Daoy (cell line): Measurements from ENCODE around the gene KRT27. TPM values are rescaled to one million over a fixed set of nuclear protein-coding genes. Genes with fewer than 3 reads are reported as not detected.

Source experiments
- DNase-seq: peaks from one replicate; pipeline ENCODE4 v3.0.0-alpha.2; 2015; ENCODE audit warnings: low read depth
- total RNA-seq: library from RNA; depleted of rRNA; stranded (reverse); fragments of >200 nt; shearing (Covaris generic); gene quantifications from 2 replicates; pipeline ENCODE4 v1.2.3, GENCODE V29; 2014

The KRT27 gene
- total RNA-seq, 1 experiment from 2014 or later: not detected

DNA sequence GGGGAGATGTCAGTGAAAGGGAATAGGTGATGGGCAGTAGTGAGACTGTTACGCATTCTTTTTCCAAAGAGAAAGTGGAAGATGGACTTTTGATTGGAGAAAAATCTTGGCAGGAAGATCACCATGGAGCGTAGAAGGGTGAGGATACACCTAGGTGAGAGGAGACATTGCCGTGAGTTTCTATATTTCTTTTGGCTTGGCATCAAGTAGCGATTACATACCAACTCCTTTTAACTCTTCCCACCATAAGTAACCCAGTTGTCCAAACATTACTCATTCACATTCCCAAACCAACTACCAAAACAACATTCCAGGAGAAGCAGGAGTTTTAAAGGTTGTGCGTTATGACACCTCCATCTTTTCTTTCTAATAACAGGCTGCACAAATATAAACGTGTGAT is 28.1 kb upstream of the KRT27 start:
- peak; percentile 82 for DNase-seq

GRCh38 chr17:40809721-40810421 is 27.5 kb upstream of the KRT27 start:
- DNase-seq: peak; percentile 39

DNA sequence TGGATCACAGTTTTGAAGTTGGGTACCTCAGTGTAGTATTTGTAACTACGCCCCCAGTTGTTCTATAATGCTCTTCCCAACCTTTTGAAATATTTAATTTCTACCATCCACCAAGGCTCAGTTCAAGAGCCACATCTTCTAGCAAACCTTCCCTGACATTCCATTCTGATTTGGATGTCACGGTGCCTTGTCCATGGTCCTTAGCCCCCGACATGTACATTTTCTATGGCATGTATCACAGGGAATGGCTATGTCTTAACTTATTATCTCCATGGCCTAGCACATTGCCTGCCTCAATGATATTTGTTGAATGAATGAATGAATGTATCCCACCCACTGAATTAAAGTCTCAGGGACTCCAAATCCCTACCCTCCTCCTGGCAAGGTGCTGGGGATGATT is 23.8 kb upstream of the KRT27 start:
- DNase-seq: no peak

GRCh38 chr17:40803617-40804082 is 21.3 kb upstream of the KRT27 start:
- peak; percentile 82 for DNase-seq

DNA sequence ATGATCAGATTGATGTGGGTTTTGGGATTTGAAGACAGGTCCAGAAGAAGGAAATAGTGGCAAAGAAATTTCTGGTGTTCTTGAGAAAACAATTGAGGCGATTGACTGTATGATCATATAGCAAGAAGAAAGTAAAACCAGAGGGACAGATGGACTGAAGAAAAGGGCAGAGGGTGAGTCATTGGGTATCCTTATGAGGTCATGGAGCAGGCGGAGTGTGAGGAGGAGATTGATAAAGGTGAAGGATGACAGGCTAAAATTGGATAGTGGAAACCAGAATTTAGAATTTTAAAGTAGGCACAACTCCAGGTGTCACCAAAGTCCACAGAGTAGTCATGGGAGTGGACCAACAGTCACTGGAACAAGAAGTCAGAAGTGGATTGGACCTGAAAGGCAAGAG is 18.8 kb upstream of the KRT27 start:
- no peak for DNase-seq

DNA sequence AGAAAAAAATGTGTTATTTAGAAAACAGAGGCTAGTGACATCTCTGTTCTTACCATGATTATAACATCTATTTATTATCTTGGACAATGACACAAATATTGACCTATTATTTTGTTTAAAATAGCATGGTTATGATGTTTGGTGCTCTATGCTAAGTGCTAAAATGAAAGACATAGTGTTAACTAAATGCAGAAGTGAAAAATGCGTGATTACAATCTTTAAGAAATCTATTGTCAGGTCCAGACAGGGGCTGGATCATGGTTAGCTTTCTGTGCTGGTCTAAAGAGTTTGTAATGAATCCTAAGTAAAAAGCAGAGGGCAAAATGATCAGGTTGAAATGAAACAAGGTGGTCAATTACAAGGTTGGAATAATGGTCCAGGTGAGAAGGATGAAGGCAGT is 18.0 kb upstream of the KRT27 start:
- no peak for DNase-seq

DNA sequence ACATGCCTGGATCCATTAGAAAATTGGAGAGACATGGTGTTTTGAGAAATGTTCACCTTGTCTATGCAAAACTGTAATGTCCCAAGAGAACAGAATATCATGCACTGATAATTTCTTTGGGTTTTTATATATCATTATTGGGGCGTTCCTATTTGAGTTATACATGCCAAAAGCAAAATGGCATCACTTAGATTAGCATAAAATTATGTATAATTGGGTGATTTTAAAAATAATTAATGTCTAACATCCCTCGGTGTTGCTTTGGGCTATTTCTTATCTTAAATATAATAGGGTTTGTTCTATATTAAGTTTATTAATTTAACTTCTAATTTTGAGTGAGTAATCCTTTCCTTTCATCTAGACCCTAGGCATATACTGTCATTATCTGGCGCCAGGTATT is 17.5 kb upstream of the KRT27 start, which contains the start of gene KRT28:
Gene KRT28, minus strand, starts transcription at position 101 of the 400 bp plus-strand sequence. Its CDS starts 66 bp downstream, at position 35.
- DNase-seq: no peak

GRCh38 chr17:40796846-40797245 is 14.5 kb upstream of the KRT27 start:
- DNase-seq: no peak

DNA sequence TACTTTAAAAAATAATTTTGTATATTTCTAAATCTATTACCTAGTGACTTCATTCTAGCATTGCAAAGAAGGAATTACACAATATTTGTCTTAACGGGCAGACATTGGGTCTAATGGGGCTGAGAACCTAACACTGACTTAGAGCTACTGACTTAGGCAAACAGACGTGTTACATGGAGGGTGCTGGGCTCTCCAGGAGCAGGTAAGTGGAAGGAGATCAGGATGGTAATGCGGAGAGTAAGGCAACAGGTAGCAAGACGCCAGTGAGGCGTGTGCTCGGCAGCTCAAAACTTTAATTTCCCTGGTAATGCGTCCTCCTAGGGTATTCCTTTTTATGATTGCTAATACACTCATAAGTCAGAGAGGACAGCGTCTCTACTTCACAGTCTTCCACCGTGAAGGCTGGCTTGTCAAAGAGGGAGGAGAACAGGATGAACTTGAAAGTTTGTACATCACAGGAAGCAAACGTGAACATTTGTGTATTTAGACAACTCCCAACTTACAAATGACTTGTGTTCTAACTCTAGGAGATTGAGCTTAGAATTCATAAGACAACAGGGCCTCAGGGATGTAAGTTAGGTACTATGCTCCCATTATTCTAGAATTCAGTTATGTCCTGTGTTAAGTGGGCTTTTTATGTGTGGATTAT is 12.8 kb upstream of the KRT27 start:
- no peak for DNase-seq

- DNase-seq: no peak
These were observed 12.1 kb upstream of the KRT27 start for GRCh38 chr17:40794466-40794865.

DNA sequence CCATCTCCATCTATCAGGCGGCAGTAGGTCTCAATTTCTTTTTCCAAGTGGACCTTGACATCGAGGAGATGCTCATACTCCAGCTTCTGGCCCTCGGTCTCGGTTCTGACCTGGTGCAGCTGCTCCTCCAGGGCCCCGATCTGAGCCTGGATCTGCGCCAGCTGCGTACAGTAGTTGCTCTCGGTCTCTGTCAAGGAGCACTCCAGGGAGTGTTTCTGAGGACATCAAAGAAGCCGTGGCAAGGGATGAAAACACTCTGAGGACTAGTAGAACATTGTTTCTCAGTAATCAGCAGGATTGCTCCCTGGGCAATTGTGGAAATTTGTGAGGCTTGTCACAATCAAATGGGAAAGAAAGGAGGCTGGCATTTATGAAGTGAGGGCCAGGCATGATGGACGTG is 11.5 kb upstream of the KRT27 start:
- DNase-seq: no peak

DNA sequence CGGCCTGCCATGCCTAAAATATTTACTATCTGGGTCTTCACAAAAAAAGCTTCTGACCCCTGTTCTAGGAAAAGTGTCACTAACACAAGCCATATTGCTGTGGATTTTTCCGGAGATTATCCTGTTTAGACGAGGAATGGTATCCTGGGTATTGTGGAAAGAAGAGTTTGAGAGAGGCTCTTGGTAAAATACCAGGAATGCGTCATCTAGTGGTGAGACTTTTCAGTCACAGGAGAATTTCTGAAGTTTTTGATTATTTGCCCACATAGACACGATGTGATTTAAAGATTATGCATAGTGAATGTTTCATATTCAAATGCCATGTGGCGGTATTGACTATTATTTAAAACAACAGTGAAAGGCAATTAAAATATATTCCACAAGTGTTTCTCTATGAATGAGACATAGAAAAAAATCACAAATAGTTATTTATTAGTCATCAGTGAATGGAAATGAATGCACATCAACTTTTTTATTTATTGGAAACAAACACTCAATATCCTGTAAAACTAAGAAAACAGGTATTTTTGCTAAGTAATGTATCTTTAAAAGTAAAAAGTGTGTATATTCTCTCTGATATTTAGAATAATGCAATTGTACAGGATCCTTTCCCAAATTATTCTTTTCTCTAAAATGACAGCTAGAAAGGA is 9.6 kb upstream of the KRT27 start:
- DNase-seq: peak; percentile 25

DNA sequence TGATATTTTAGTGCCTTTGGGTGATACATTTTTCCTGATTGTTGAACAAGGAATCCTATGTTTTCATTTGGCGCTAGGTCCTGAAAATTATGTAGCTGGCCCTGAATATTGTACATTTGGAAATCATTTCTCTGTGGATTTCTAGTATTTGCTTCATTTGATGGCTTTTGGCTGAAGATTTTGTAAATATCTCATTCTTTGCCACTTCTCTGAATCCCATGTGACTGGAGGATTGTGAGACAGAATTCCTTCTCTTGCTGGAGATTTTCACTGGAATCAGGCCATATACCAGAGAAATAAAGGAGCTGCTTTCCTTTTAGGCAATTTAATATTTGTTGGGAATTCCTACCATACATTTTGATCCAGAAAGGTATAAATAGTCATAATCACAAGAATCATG is 8.8 kb upstream of the KRT27 start:
- no peak for DNase-seq

- DNase-seq: no peak
These were observed 3.0 kb downstream of the KRT27 start for GRCh38 chr17:40779181-40779909.

DNA sequence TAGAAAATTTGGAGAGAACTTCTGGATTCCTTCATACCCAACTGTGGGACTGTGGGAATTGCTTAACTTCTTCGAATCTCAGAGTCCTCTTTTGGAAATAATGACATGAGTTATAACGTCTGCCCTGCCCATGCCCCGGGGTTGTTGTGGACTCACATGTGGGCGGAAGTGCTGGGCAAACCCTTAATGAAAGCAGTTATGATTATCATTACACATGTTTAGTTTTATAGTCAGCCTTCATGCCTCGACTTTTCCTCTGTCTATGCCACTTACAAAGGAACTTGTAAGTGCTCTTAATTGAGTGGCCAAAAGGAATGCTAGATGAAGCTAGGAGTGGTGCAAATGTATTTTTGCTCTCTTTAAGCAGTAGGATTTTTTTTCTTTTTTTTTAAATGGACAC is 3.9 kb downstream of the KRT27 start:
- DNase-seq: no peak

- no peak for DNase-seq
These were observed 4.4 kb downstream of the KRT27 start for GRCh38 chr17:40777971-40778370.

DNA sequence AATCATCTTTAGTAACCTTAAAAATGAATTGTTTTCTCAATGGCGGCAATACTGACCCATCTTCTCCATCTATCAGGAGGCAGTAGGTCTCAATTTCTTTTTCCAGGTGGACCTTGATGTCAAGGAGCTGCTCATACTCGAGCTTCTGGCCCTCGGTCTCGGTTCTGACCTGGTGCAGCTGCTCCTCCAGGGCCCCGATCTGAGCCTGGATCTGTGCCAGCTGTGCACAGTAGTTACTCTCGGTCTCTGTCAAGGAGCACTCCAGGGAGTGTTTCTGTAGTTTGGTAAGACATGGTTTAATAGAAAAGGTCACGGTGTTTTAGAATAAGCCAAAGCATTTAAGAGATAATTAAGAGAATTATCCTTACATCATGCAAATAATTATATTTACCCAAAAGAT is 4.9 kb downstream of the KRT27 start:
- no peak for DNase-seq

DNA sequence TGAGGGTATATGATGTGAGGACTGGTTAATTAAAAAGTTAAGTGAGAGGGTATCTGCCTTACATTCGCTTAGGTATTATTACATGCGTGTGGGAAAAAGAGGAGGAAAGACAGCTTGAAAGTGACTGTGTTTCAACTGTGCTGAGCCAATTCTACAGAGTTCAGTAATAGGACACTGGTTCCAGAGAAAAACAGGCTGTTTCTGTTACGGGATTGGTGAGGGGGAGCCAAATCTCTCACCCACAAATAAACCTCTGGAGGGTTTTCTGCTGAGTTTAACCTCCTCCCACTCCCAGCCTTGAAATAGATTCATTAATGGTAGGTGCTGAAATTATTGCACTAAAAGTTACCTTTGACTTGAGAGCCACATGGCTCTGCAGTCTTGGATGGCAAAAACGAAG is 6.4 kb downstream of the KRT27 start:
- DNase-seq: no peak

- no peak for DNase-seq
These were observed 10.2 kb downstream of the KRT27 start, which contains the start of gene KRT26 for GRCh38 chr17:40772101-40772500. Gene KRT26, minus strand, starts transcription at chr17:40772201. Its CDS starts 88 bp downstream, at chr17:40772113.

- no peak for DNase-seq
These were observed 16.7 kb downstream of the KRT27 start for GRCh38 chr17:40765657-40766056.

- no peak for DNase-seq
These were observed 18.6 kb downstream of the KRT27 start for GRCh38 chr17:40763752-40764151.
